ENCODE measurements around the gene MS4A10.

MS4A10 gene

GRCh38 chr11:60825118-60825517, 40.0 kb downstream of the MS4A10 start:
- DNase-seq (ENCODE audit: low read depth in 2 of 2), result no peak

GRCh38 chr11:60825790-60826189, 40.7 kb downstream of the MS4A10 start:
- DNase-seq (ENCODE audit: low read depth in 2 of 2), result no peak

- no peak for DNase-seq (ENCODE audit: low read depth in 2 of 2)
Measured at GRCh38 chr11:60830478-60831142, 45.5 kb downstream of the MS4A10 start.

DNA sequence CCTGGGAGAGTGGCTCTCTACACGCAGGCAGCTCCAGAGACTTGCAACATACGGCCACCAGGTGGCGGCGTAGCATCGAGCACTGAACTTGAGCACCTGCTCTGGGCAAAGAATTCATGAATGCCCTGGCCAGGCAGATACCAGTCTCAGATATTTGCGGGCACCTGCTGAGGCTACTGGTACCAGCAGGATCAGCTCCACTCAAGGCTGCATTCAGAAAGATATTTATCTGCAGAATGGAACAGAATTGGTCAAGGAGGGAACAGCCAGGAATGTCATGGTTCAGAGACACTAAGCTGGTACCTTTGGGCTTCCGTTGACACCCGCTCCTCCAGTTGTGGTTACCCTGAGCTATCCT, 46.0 kb downstream of the MS4A10 start:
- DNase-seq (ENCODE audit: low read depth in 2 of 2), result peak; percentile 53 to 65

DNA sequence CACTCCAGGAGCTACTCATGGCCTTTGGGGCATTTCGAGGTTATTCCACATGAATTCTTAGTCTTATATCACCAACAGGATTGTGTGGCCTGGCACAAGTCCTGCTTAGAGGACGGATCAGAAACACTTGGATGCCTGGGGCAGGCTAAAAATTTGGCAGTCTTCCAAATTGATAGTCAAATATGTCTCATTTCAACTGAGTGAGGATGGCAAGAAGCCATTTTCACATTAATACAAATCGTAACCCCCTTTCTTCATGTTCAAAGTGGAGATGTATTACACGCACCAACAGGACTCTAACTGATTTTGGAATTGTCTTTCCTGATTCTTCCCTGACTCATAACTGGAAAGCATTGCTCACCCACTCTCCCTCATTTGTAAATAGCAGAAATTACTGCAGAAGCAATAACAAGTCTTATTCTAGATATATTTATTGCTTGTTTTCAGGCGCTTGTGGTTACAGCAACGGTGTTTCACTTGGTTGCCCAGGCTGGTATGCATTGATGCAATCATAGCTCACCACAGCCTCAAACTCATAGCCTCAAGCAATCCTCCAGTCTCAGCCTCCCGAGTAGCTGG, 46.5 kb downstream of the MS4A10 start:
- DNase-seq (ENCODE audit: low read depth in 2 of 2), result no peak

DNA sequence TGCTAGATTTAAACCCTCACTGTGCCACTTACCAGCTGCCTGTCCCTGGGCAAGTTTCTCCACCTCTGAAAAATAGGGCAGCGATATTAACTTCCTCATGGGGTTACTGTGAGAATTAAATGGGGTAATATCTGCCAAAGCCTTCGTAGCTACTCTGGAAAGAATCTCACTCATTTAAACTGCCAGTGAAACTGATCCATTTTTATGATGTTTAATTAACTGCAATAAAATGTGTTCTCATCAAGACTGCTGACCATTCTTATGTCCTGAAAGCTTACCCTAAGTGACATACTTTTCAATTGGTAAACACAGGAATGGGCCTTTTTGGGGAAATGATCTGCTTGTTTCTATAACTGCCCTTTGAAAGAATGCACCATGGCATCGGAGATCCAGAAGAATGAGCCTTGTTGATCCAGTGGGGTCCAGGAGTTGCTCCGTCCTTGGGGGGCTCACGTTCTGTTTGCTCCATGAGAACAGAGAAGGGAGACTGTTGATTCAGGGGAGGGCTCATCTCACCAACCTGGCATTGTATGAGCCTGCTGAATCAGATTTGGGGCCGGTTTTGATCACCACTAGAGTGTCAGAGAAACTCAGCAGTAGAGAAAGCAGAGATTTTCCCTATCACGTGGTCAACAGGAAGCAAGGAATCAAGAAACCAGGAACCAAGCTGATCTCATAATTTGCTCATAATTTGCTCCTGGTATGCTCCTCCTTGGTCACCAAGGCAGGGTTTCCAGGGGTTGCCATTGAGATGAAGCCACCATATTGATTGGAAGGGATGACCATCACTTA, 49.8 kb downstream of the MS4A10 start:
- DNase-seq (ENCODE audit: low read depth in 2 of 2), result no peak

- no peak for DNase-seq (ENCODE audit: low read depth in 2 of 2)
Measured at GRCh38 chr11:60835534-60835846, 50.4 kb downstream of the MS4A10 start.

- DNase-seq (ENCODE audit: low read depth in 2 of 2), result no peak
Measured at GRCh38 chr11:60836866-60837515, 51.9 kb downstream of the MS4A10 start.

DNA sequence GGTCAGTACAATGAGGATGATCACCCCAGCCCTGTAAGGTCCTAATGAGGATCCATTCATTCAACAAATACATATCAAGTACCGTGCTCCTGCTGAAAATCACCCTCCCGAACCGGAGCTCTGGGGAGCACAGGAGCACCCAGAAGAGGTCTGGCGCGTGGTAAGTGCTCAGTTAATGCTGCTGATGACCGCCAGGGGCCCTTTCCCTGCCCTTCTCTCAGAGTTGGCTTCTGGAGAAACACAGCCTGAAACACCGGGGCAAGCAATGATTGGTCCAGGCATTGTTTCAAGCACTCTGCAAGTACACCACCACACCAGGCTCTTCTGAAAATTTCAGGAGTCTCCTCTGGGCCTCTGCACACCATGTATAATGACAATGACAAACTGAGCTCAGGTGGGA, 53.0 kb downstream of the MS4A10 start:
- no peak for DNase-seq (ENCODE audit: low read depth in 2 of 2)

- no peak for DNase-seq (ENCODE audit: low read depth in 2 of 2)
Measured at GRCh38 chr11:60840470-60841430, 55.6 kb downstream of the MS4A10 start.

GRCh38 chr11:60841797-60842667, 56.9 kb downstream of the MS4A10 start, which contains the start of gene CCDC86:
TSS of gene CCDC86 (plus strand) at chr11:60842113. CDS start at chr11:60842125, 12 bp downstream.
- peak; percentile 97 to 98 for DNase-seq (ENCODE audit: low read depth in 2 of 2)

- no peak for DNase-seq (ENCODE audit: low read depth in 2 of 2)
Measured at GRCh38 chr11:60842668-60843600, 57.8 kb downstream of the MS4A10 start.

DNA sequence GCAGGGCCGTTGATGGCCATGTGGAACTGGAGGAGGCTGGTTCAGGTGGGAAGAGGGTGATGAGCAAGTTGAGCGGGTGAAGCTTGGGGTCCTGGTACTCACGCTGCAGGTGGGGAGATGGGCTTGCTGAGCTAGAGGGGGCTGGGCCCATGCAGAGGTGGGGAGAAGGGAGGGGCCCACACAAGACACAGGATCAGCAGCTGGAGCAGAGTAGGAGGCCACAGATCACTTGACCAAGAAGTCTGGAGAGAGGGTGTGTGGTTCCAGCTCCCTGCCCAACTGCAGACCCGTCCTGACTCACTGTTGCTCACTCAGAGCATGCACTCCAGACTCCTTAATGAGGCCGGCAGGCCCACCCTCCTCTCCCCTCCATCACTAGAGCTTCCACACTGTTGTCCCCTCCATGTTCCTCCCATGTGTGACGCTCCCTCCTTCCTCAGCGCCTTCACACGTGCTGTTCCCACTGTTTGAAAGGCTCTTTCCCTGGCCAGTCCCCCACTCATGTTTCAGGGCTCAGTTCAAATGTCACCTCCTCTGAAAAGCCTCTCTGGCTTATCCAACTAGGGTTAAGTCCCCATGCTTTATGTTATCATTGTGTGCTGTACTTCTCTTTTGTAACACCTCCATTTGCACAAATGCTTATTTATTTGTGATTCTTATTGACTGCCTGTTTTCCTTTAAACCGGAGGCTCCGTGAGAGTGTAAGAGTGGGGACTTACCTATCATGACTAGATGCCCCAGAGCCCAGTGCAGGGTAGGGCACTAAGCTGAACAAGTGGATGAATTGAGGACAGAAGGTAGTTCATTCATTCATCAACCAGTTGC, 59.1 kb downstream of the MS4A10 start:
- no peak for DNase-seq (ENCODE audit: low read depth in 2 of 2)

GRCh38 chr11:60844870-60845221, 59.7 kb downstream of the MS4A10 start:
- DNase-seq (ENCODE audit: low read depth in 2 of 2), result no peak

GRCh38 chr11:60845338-60845737, 60.2 kb downstream of the MS4A10 start:
- no peak for DNase-seq (ENCODE audit: low read depth in 2 of 2)

DNA sequence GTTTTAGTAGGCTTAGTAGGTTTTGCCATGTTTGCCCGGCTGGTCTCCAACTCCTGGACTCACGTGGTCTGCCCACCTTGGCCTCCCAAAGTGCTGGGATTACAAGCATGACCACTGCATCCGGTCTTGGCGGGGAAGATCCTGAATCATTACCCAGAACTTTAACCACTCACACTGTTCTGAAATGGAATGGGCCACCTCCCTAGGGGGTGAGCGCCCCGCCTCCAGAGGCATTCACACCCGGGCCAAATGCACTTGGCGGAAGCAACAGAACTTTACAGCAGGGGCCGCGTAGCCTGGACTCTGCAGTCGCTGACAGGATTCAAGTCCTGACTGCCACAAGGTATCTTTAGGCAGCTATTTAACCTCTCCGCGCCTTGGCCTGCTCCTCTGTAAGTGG, 62.1 kb downstream of the MS4A10 start:
- DNase-seq (ENCODE audit: low read depth in 2 of 2), result no peak

DNA sequence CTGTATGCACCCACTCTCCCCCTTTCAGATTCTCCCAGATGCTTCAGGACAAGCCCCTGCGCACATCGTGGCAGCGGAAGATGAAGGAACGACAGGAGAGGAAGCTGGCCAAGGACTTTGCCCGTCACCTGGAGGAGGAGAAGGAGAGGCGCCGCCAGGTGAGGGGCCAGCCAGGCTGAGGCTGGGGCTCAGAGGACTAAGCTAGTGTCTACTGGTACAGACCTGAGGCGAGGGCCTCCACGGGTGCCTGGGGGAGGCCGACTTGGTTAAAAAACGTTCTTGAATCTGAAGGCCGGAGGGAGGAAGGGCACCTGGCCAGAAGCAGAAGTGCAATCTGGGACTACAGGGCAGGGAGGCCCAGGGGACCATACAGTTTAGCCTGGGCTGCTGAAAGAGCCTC, 62.8 kb downstream of the MS4A10 start:
- DNase-seq (ENCODE audit: low read depth in 2 of 2), result no peak

- no peak for DNase-seq (ENCODE audit: low read depth in 2 of 2)
Measured at GRCh38 chr11:60848714-60849151, 63.6 kb downstream of the MS4A10 start.

Measured in activated CD8-positive, alpha-beta memory T cell treated with anti-CD3 and anti-CD28 coated beads for 4 hours (primary cell).